ENCODE results near the gene HACD4.

DNA sequence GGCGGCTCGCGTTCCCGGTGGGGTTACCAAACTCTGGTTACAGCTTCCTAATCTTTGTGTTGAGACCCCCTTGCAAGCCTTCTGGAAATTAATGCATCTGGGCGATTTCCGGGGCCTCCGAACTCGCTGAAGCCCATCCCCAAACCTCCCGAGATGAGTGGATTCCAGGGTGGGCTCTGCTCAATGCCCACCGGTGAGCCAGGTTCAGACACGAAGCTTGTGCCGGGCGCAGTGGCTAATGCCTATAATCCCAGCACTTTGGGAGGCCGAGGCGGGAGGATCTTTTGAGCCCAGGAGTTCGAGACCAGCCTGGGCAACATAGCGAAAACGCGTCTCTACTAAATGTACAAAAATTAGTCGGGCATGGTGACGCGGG lies 356 bp upstream of the HACD4 start:
- TF ChIP-seq TAF1 (IDR thresholded peaks at IDR 0.05; ENCODE audit: low read depth): no peak
- no peak for TF ChIP-seq TCF12 (IDR thresholded peaks at IDR 0.05; ENCODE audit: low read depth)
- TF ChIP-seq, protein P1, sequence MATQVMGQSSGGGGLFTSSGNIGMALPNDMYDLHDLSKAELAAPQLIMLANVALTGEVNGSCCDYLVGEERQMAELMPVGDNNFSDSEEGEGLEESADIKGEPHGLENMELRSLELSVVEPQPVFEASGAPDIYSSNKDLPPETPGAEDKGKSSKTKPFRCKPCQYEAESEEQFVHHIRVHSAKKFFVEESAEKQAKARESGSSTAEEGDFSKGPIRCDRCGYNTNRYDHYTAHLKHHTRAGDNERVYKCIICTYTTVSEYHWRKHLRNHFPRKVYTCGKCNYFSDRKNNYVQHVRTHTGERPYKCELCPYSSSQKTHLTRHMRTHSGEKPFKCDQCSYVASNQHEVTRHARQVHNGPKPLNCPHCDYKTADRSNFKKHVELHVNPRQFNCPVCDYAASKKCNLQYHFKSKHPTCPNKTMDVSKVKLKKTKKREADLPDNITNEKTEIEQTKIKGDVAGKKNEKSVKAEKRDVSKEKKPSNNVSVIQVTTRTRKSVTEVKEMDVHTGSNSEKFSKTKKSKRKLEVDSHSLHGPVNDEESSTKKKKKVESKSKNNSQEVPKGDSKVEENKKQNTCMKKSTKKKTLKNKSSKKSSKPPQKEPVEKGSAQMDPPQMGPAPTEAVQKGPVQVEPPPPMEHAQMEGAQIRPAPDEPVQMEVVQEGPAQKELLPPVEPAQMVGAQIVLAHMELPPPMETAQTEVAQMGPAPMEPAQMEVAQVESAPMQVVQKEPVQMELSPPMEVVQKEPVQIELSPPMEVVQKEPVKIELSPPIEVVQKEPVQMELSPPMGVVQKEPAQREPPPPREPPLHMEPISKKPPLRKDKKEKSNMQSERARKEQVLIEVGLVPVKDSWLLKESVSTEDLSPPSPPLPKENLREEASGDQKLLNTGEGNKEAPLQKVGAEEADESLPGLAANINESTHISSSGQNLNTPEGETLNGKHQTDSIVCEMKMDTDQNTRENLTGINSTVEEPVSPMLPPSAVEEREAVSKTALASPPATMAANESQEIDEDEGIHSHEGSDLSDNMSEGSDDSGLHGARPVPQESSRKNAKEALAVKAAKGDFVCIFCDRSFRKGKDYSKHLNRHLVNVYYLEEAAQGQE (IDR thresholded peaks at IDR 0.05; ENCODE audit: low read depth): no peak
- no peak for TF ChIP-seq CEBPB (IDR thresholded peaks at IDR 0.05)
